Left ventricle myocardium inferior (tissue), 1 donor: ENCODE data around the gene NOC4L. TPM values are rescaled to one million over a fixed set of nuclear protein-coding genes. Genes with fewer than 3 reads are reported as not detected.

Experiments used
- DNase-seq: peaks from one replicate; pipeline ENCODE4 v3.0.0-alpha.2; 2020
- H3K27ac ChIP-seq: fragments of 200-600 bp; replicated peaks from 2 replicates; pipeline ENCODE4 v1.8.0; 2021
- H3K27me3 ChIP-seq: fragments of 200-600 bp; 2 replicates; pipeline ENCODE4 v1.8.0; 2021; ENCODE audit warnings: low read depth
- H3K36me3 ChIP-seq: fragments of 200-600 bp; 2 replicates; pipeline ENCODE4 v1.8.0; 2021
- H3K4me1 ChIP-seq: fragments of 200-600 bp; 2 replicates; pipeline ENCODE4 v1.8.0; 2021
- H3K4me3 ChIP-seq: fragments of 200-600 bp; 2 replicates; pipeline ENCODE4 v1.8.0; 2021; ENCODE audit warnings: mild to moderate bottlenecking, moderate library complexity
- H3K9me3 ChIP-seq: fragments of 200-600 bp; replicated peaks from 2 replicates; pipeline ENCODE4 v1.8.0; 2021
- intact Hi-C: fragments of 100-400 bp; cut with micrococcal nuclease; formaldehyde crosslinking; loops from one replicate; pipeline ENCODE4 v1.11.0; 2022
- total RNA-seq: library from RNA; stranded (reverse); fragmentation: NEBNext Ultra II Directional; extraction: Animal tissue kit (Norgen Biotek cat#: 25700); gene quantifications from one replicate; pipeline ENCODE4 v1.2.1, GENCODE V29; 2021
- TF ChIP-seq, protein P1 (sequence below): fragments of 200-600 bp; IDR thresholded peaks from 2 replicates; pipeline ENCODE4 v1.8.0; 2021; ENCODE audit warnings: antibody characterized with exemption, mild to moderate bottlenecking, borderline replicate concordance
- donor health status: DM: no; HTN: yes; CAD: no; lungs with severe emphysema.

The NOC4L gene
- total RNA-seq, 1 donor from 2014 or later, result 10.3 TPM

DNA sequence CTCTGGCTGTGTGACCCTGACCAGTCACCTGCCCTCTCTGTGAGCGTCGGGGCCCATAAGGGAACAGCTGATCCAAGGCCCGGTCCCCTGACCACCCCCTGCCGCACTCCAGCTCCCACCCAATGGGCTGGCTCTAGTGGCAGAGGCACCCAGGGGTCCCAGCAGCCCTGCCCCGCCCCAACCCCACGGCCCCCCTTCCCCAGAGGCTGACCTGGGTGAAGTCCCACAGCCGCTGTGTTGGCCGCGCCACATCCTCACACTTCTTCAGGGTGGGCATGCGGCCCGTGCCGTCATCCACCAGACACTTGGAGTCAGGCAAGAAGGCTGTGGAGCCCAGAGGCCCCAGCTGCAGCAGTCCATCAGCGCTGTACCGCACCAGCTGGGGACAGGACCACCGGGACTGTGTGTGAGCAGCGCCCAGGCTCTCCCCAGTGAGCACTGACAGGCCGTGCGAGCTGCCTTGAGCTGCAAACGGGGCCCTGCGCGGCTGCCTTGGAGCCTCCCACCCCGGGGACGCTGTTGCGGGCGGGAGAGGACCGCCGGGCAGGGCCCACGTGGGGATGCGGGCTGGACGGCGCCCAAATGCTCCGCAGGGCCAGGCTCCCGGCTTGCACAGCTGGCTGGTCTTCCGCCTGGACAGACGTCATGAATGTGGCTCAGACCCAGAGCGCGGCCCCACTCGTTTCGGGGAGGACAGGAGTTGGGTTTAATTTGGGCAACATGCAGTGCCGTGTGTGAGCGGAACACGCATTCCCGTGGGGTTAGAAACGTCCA is 53.5 kb downstream of the NOC4L start:
- Histone ChIP-seq H3K4me3 (no peak overlapping the region), H3K4me1 (no peaks in the 10 kb centered on the region)
- TF ChIP-seq, protein P1, sequence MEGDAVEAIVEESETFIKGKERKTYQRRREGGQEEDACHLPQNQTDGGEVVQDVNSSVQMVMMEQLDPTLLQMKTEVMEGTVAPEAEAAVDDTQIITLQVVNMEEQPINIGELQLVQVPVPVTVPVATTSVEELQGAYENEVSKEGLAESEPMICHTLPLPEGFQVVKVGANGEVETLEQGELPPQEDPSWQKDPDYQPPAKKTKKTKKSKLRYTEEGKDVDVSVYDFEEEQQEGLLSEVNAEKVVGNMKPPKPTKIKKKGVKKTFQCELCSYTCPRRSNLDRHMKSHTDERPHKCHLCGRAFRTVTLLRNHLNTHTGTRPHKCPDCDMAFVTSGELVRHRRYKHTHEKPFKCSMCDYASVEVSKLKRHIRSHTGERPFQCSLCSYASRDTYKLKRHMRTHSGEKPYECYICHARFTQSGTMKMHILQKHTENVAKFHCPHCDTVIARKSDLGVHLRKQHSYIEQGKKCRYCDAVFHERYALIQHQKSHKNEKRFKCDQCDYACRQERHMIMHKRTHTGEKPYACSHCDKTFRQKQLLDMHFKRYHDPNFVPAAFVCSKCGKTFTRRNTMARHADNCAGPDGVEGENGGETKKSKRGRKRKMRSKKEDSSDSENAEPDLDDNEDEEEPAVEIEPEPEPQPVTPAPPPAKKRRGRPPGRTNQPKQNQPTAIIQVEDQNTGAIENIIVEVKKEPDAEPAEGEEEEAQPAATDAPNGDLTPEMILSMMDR, result no peak

DNA sequence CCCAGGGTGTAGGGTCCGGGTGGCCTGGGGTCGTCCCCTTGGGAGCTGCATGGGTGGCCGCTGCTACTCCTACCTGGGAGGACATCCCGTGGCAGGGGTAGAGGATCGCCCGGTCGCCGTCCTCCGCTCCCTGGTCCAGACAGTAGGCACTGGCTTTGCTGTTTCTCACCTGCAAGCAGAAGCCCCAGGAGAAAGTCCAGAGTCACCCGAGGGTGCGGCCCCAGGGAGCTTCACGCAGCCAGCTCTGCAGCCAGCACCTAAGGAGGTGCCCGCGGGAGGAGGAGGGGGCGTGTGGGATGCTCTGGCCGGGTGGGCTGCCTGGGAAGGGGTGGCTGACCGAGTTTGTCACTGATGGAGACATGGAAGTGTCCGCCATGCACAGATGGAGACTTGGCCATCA is 54.8 kb downstream of the NOC4L start:
- intact Hi-C loops, result no loop called here
- H3K27ac ChIP-seq, result no peak overlapping the region
- H3K36me3 ChIP-seq, result no peaks in the 10 kb centered on the region
- H3K9me3 ChIP-seq, result peaks cover 3% of the 10 kb centered on the region
- H3K4me3 ChIP-seq, result no peak overlapping the region
- DNase-seq, result no peak
- no peaks in the 10 kb centered on the region for H3K4me1 ChIP-seq
- H3K27me3 ChIP-seq, result peaks cover 82% of the 10 kb centered on the region
- TF ChIP-seq, protein P1, result no peak

More for the DNA sequence above, 53.5 kb downstream of the NOC4L start:
- DNase-seq, result peak; percentile 46
- Histone ChIP-seq H3K27ac (no peak overlapping the region), H3K9me3 (peaks cover 10% of the 10 kb centered on the region), H3K27me3 (peaks cover 79% of the 10 kb centered on the region), H3K36me3 (no peaks in the 10 kb centered on the region)
- intact Hi-C loops, result no loop called here

DNA sequence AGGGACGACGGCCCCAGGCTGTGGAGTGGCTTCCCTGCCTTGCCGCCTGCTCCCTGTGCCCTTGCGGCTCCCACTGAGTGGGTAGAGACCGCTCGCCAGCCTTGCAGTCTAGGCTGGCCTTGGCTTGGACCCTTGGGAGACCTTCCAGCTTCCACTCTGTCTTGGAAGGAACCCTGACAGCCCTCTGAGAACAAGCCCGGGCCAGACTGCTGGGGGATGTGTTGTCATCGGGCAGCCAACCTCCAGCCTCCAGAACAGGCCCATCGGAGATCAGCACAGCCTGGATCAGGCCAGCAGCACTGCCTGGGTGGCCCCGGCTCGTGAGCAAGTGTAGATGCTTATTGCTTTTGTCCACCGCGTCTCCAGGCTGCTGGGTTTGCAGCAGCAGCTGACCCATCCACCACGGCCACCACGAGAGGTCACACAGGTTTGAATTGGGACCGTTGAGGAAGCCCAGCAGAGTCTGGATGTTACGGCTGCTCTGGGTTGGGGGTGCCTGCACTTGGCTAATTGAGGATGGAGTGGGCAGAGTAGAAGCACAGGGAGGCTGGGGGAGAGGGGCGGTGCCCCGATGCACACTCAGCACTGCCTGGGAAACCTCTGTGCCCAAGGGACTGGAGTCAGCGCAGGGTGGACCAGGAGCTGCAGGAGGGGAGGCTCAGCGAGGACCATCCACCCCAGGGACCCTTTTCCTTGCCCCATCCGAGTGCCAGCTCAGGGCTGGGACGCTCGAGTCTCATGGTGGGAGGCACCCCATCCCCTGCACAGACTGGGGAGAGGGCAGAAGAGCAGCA is 55.5 kb downstream of the NOC4L start:
- TF ChIP-seq, protein P1, result no peak
- DNase-seq, result no peak
- peaks cover 83% of the 10 kb centered on the region for H3K27me3 ChIP-seq

DNA sequence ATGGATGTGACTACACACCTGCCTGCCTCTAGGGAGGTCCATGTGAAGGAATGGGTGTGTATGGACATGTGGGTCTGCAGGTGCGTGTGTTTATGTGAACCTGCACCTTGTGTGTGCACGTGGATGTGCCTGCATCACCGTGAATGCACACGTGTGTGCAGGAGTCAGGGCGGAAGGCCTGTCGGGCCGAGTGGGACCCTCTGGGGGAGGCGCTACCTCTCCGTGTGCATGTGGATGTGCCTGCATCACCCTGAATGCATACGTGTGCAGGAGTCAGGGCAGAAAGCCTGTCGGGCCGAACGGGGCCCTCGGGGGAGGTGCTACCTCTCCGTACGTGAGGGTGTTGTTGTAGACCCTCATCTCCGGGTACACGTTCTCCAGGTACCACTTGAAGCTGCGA is 56.5 kb downstream of the NOC4L start:
- H3K4me3 ChIP-seq, result no peak overlapping the region
- H3K27me3 ChIP-seq, result peaks cover 92% of the 10 kb centered on the region
- H3K9me3 ChIP-seq, result no peaks in the 10 kb centered on the region
- no peak overlapping the region for H3K27ac ChIP-seq
- TF ChIP-seq, protein P1, result no peak
- DNase-seq, result no peak
- intact Hi-C loops, result no loop called here
- H3K4me1 ChIP-seq, result peaks cover 8% of the 10 kb centered on the region
- H3K36me3 ChIP-seq, result no peaks in the 10 kb centered on the region

More for the DNA sequence above, 55.5 kb downstream of the NOC4L start:
- intact Hi-C loops, result no loop called here
- no peaks in the 10 kb centered on the region for H3K9me3 ChIP-seq
- no peaks in the 10 kb centered on the region for H3K36me3 ChIP-seq
- H3K4me3 ChIP-seq, result no peak overlapping the region
- H3K4me1 ChIP-seq, result no peaks in the 10 kb centered on the region
- H3K27ac ChIP-seq, result no peak overlapping the region

DNA sequence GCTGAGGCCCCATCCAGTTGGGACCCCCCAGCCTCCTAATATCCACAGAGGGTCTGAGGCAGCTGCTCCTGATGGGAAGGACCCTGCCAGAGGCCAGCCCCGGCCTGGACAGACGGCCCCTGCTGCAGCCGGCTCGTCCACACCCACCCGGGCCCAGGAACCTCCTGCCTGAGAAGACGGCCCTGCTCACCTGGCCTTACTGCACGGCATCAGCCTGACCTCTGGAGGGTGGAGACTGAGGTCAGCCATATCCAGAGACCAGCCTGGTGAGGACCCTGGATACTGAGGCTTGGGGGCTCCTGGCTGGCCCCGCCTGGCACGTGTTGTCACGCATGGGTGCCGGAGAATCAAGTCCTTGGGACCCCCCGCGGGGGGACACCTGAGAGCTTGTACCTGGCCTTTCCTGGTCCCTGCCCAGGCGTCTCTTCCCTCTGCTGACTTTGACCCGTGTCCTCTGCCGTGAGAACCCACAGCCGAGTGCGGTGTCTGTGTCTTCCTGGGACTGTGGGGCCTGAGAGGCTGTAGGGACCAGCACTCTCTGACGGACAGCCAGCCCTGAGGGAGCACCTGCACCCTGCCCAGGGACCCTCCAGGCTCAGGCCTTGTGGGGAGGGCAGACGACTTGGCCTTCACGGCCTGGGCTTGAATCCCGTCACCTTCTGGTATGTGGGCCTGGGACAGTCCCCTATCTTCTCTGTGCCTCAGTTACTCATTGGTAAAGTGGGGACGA is 57.3 kb downstream of the NOC4L start:
- Histone ChIP-seq H3K4me3 (no peak overlapping the region), H3K4me1 (peaks cover 8% of the 10 kb centered on the region), H3K27ac (no peak overlapping the region), H3K27me3 (peaks cover 92% of the 10 kb centered on the region), H3K9me3 (no peaks in the 10 kb centered on the region), H3K36me3 (no peaks in the 10 kb centered on the region)
- no peak for DNase-seq
- TF ChIP-seq, protein P1, result no peak
- intact Hi-C loops, result no loop called here
